ENCODE measurements around the gene EPHA5. TPM values are rescaled to one million over a fixed set of nuclear protein-coding genes. Genes with fewer than 3 reads are reported as not detected.
A peak's percentile ranks its signal among the peaks of the same experiment; 100 is the strongest.

EPHA5 gene
- total RNA-seq, 1 experiment from 2014 or later, result 0.04 TPM

GRCh38 chr4:65589331-65589730, 81.0 kb downstream of the EPHA5 start:
- Mint-ChIP-seq H3K9me3 (no peaks in the 10 kb centered on the region), H3K36me3 (no peaks in the 10 kb centered on the region), H3K27me3 (ENCODE audit: low read depth) (no peaks in the 10 kb centered on the region), H3K4me3 (no peak overlapping the region), H3K4me1 (peaks cover 59% of the 10 kb centered on the region), H3K27ac (peak overlapping the region; percentile 74; the same call in 1 of the 2 replicates)
- TF ChIP-seq TEAD4 (CRISPR knock-in tag; IDR thresholded peaks at IDR 0.05) (no peak), ZNF121 (CRISPR knock-in tag; IDR thresholded peaks at IDR 0.05) (no peak), TCF7 (CRISPR knock-in tag; IDR thresholded peaks at IDR 0.05; ENCODE audit: low read depth) (no peak), HMGXB4 (CRISPR knock-in tag; IDR thresholded peaks at IDR 0.05) (no peak), ZSCAN18 (CRISPR knock-in tag; IDR thresholded peaks at IDR 0.05) (no peak), JAZF1 (CRISPR knock-in tag; IDR thresholded peaks at IDR 0.05) (no peak), ZNF532 (CRISPR knock-in tag; IDR thresholded peaks at IDR 0.05; ENCODE audit: borderline replicate concordance) (no peak), SP1 (CRISPR knock-in tag; conservative IDR thresholded peaks at IDR 0.05) (no peak), FOXK1 (CRISPR knock-in tag; IDR thresholded peaks at IDR 0.05) (no peak), KAT7 (CRISPR knock-in tag; IDR thresholded peaks at IDR 0.05; ENCODE audit: borderline replicate concordance) (no peak), AR (CRISPR knock-in tag; IDR thresholded peaks at IDR 0.05) (no peak), ZNF425 (CRISPR knock-in tag; conservative IDR thresholded peaks at IDR 0.05) (no peak), RORB (CRISPR knock-in tag; IDR thresholded peaks at IDR 0.05) (no peak), ZNF317 (CRISPR knock-in tag; IDR thresholded peaks at IDR 0.05; ENCODE audit: borderline replicate concordance, low read depth) (no peak), MYBL2 (CRISPR knock-in tag; IDR thresholded peaks at IDR 0.05) (no peak), ETV6 (CRISPR knock-in tag; IDR thresholded peaks at IDR 0.05) (no peak)
- ChIA-PET POLR2A (no interaction called here), CTCF (no interaction called here)
- DNase-seq (ENCODE audit: low spot score) (no peak), ATAC-seq (peak; percentile 51)

All from WTC11 (cell line).